Ramos (cell line): ENCODE measurements around the gene PUSL1.
"Not testable (repeated sequence)": the region's sequence is repeated elsewhere in the genome, so short reads cannot be mapped to it uniquely, and the experiment has no call there.

Experiments used
- in situ Hi-C: fragments of 300-500 bp; cut with MboI; formaldehyde crosslinking; loops from one replicate; pipeline ENCODE4 v1.14.3; 2022; ENCODE audit warnings: low sequenced_read_pairs; ENCODE audit not compliant: unreplicated experiment

PUSL1 gene

DNA sequence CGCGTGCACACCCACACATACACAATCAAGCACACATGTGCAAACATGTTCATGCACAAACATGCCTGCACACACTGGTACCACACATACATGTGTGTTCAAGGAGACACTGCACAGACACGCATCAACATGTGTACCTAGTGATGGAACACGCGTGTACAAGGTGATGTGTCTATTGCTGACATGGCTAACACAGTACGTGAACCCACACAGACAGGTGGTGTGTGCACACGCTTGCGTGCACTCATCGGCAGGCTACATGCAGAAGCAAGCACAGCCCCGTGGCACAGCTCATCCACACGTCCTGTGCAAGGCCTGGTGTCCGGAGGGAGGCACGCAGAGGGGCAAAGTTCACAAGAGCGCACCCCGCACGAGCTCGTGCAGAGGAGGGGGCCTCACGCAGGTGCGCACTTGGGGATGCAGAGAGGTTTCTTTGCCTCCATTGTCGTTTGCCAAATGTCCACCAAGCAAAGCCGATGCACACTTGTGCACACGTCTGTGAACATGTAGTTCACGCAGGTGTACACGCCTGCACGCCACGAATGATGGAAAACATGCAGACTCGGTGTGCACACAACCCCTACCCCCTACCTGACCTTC, 1.6 kb upstream of the PUSL1 start:
- in situ Hi-C loops = no loop called here

DNA sequence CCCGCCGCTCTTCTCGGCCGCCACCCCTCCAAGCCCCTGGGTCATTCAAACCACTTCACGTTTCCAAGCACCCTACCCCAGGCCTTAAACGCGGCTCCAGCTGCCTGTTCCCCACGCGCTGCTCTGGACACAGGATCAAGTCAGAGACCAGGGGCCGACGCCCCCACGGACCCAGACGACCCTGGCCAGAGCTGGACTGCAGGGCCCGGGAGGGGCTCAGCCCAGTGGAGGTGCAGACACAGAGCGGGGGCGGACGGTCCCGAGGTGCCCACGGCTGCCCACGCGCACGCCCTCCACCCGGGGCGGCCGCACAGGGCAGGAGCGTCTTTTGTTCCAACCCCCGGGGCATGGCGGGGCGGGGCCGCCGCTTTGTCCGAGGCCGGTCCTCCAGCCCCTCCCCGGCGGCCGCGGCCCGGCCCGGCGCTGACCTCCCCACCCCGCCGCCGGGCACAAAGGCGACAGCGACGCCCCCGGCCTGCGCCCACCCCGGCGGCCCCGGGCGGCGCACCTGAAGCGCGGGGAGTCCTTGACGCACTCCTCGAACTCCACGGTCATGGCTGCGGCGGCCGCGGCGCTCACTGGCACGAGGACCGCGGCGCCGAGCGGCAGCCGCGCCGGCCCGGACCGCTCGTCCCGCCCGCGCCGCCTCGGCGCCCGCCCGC, 1.0 kb upstream of the PUSL1 start:
- in situ Hi-C loops = no loop called here

DNA sequence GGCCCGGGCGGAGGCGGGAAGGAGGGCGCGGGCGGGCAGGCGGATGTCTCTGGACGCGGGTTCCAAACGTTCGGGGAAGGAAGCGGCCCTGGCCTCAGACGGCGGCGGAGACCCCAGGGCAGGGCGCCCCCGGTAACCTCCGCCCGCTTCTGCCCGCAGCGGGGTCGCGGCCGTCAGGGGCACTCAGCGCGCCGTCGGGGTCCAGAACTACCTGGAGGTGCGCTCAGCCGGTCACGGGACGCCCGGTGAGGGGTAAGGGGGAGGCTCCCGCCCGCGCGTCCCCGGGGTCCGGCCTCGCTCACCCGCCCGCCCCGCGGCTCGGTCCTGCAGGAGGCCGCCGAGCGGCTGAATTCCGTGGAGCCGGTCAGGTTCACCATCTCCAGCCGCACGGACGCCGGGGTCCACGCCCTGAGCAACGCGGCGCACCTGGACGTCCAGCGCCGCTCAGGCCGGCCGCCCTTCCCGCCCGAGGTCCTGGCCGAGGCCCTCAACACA, 406 bp downstream of the PUSL1 start:
- in situ Hi-C loops = no loop called here

DNA sequence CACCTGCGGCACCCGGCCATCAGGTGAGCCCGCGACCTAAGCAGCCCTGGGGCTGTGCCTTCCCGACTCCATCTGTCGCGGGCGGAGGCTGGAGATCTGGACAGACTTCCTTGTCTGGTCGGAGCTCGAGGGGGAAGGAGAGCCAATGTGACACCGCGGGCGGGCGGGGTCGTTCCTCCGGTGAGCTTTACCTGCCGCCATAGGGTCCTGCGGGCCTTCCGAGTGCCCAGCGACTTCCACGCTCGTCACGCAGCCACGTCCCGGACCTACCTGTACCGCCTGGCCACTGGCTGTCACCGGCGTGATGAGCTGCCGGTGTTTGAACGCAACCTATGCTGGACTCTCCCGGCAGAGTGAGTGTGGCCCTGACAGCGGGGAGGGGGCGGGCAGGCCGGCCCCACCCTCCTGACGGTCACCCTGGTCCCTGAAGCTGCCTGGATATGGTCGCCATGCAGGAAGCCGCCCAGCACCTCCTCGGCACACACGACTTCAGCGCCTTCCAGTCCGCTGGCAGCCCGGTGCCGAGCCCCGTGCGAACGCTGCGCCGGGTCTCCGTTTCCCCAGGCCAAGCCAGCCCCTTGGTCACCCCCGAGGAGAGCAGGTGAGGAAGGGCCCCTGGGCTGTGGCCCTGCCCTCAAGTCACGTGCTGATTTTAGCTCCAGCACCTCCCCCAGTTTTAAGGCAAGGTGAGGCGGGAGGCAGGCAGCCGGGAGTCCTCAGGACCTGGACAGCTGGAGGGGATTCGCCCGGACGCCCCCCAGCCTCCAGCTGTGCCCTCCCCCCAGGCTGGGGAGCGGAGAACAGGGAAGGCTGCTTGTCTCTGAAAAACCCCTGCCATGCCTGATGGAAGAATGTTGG, 1.1 kb downstream of the PUSL1 start:
- in situ Hi-C loops = no loop called here

DNA sequence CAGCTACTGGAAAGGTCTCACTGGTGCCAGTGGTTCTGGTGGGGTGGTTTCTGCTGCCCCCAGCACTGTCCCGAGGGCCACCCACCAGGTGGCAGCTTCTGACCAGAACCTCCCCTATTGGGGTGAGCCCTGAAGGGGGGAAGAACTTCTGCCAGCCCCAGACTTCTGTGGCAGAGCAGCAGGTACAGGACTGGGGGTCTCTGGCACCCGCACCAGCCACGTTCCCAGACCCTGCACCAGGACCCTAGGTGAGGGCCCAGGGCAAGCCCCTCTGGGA, 1.6 kb downstream of the PUSL1 start:
- in situ Hi-C loops = no loop called here

DNA sequence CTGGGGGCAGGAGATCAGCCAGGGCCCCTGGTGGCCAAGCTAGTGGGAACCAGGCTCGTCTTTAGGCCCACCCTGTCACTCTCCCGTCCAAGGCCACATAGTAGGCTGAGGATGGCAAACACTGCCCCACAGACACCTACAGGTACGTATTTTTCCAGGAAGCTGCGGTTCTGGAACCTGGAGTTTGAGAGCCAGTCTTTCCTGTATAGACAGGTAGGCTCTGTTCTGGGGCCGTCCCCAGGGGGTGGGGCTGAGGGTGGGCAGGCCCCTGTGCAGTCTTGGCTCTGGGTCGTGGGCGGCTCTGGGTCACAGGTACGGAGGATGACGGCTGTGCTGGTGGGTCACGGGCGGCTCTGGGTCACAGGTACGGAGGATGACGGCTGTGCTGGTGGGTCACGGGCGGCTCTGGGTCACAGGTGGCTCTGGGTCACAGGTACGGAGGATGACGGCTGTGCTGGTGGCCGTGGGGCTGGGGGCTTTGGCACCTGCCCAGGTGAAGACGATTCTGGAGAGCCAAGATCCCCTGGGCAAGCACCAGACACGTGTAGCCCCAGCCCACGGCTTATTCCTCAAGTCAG, 2.2 kb downstream of the PUSL1 start:
- in situ Hi-C loops = no loop called here

DNA sequence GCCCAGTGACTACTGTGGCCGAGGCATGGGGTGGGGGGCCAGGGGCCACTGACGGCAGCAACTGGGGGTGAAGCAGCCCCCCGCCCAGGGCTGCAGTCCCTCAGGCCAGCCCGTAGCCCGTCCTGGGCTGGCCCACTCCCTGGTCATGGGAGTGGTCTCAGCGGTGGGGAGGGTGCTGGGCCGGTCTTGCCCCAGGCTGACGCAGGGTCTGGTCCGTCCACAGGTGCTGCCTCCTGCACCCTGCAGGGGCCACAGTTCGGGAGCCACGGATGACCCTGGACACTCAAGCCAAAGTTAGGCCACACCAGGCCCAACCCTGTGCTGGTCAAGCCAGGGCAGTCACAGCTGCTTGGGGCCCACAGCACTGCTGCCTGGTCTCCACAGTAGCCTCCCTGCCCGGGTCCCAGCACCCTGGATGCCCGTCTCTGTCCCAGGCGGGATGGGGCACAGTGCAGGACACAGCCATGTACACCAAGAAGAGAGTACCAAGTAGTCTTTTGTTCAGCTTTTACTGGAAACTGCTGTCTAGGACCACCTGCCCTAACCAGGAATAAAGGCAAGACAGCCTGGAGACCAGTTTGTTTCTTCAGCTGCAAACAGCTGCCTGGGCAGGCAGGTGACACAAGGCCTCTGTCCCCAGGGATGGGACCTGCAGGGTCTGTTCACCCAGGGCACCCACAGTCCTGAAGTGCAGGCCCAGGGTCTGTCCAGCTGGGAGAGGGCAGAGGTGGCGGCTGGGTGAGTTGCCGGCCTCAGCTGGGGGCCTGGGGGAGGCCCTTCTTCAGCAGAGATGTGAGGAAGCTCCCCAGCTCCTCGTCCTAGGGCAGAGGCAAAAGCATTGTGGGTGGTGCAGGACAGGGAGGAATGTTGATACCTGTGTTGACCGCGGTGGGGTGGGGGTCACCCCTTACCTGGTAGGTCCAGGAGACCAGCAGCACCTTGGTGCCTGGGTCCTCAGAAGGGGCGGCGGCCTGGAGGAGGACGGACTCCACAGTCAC, 3.0 kb downstream of the PUSL1 start:
- in situ Hi-C loops = no loop called here

DNA sequence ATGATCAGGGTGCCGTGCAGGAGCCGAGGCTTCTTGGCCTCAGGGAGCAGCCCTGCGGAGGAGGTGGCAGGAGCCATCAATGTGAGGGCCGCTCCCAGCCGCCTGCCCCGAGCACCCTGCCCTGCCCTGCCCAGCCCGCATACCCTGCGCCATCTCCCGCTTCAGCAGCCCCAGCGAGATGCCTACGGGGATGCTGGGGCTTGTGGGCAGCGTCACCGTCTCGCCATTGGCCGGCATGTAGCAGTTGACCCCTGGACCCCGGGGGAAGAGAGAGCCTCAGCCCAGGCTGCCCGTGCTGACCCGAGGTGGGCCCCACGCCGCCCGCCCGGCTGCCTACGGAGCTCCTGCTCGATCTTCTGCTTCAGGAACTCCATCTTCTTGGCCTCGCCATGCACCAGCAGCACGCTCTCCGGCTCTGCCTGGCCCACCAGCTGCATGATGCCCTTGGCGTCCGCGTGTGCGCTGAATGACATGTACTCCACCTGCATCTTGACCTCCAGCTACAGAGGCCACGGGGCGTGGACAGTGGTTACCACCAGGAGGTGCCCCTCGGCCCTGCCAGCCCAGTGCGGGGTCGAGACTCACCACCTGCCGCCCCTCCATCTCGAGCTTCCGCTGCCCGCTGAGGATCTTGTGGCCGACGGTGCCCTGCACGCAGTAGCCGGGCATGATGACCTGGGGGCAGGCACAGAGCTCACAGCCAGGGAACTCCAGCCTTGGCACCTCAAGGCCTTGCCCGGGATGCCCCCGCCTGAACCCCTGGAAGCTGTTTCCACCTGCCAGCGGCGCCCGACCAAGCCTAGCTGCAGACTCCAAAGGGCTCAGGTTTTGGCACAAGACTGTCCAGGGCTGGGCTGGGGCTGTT, 4.3 kb downstream of the PUSL1 start:
- in situ Hi-C loops = no loop called here

DNA sequence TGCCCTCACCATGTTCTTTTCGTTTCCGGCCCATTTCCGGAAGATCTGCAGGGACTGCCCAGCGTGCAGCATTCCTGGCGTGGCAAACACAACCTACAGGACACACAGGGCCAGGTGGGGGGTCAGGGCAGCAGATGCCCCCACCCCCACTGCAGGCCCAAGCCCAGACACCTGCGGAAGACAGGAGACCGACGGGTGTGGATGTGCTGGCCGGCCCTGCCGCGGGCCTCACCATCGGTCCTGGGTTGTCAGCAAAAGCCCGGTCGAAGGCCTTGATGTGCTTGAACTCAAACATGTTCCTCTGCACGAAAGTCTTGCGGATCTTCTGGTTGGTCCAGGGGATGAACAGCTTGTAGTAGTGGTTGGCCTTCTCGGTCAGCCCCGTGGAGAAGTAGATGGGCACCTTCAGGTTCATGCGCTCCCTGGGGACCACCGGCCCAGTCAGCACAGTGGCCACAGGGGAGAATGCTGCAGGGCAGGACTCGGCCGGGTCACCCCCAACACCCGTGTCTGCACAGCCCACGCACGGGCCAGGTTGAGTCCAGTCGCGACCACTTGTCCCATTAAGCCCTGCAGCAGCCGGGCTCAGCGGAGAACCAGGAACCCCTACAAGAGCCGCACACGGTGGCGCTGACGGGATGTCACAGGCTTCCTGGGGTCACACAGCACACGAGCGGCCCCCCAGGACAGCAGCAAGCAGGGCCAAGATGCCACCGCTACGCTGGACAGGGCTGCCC, 5.3 kb downstream of the PUSL1 start:
- in situ Hi-C loops = no loop called here

DNA sequence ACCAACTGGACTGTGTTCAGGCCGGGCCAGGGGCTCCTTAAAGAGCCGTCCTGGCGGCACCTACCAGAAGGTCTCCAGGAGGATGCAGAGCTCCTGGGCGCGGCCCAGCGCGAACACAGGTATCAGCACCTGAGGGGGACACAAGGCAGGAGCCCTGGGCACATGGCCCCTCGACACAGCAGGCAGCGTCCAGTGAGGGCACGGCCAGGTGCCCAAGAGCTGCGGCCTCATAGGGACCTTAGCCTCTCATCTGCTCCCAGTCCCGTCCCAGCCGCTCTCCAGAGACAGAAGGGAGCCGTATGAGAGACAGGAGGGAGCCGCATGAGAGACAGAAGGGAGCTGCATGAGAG, 5.8 kb downstream of the PUSL1 start:
- in situ Hi-C loops = no loop called here

DNA sequence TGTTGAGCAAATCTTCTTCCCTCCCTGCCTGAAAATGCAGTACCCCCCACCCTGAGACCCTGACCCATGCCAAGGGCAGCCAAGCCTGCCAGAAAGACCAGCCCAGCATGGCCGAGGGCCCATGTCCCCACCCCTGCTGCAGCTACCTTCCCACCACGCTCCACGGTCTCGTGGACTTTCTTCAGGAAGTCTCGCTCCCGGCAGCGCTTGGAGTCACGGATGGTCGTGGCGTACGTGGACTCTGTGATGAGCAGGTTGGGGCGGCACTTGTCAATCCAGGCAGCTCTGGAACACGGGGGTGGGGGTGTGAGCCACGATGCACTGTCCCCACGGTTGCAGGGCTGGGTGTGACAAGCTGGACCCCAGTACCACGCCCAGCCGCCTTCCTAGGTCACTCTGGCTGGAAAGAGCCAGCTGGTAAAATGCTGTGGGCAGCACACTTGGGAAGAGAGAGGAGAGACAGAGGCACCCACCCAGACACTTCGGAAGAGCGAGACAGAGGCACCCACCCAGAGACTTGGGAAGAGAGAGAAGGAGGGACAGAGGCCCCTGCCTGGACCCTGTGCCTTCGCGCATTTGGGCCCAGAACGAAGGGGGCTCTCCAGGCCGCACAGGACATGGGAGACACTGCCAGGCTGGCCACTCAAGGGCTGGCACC, 6.4 kb downstream of the PUSL1 start:
- in situ Hi-C loops = no loop called here

DNA sequence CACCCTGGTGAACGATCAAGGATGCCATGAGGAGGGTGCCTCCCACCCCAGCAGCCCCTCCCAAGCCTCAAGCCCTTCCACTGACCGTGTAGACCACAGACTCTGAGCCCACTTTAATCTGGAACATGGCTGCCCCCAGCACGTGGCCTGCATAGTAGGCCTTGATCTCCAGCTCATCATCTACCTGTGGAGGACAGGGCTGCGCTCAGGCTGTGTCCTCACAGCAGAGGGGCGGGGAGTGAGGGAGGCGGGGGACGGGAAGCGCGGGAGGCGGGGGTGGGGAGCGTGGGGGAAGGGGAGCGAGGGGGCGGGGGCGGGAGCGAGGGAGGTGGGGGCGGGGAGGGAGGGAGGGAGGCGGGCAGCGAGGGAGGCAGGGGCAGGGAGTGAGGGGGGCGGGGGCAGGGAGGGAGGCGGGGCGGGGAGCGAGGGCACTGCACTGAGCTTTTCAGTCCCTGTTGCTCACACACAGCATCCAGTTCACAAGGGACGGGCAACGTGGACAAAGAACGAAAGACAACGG, 7.1 kb downstream of the PUSL1 start:
- in situ Hi-C loops = no loop called here

DNA sequence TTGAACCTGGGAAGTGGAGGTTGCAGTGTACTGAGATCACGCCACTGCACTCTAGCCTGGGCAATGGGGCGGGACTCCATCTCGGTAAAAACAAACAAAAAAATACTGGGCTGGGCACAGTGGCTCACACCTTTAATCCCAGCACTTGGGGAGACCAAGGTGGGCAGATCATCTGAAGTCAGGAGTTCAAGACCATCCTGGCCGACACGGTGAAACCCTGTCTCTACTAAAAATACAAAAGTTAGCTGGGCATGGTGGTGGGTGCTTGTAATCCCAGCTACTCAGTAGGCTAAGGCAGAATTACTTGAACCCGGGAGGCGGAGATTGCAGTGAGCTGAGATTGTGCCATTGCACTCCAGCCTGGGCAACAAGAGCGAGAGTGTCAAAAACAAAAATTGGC, 7.8 kb downstream of the PUSL1 start:
- in situ Hi-C loops = not testable (repeated sequence)

DNA sequence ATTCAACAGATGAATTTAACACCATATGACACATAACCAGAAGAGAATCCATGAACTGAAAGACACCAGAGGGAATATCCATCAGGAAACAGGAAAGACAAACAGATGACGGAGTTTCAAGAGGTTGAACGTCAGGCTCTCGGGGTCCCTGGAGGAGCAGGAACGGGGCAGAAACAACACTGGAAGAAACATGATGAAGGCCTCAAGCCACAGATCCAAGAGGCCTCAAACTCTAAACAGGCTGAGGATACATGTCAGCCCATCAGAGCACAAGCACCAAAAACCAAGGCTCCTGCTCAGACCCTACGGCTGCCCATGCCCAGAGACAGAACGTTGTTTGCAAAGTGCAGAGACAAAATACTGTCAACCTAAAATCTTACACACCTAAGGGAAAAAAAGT, 9.0 kb downstream of the PUSL1 start:
- in situ Hi-C loops = no loop called here

DNA sequence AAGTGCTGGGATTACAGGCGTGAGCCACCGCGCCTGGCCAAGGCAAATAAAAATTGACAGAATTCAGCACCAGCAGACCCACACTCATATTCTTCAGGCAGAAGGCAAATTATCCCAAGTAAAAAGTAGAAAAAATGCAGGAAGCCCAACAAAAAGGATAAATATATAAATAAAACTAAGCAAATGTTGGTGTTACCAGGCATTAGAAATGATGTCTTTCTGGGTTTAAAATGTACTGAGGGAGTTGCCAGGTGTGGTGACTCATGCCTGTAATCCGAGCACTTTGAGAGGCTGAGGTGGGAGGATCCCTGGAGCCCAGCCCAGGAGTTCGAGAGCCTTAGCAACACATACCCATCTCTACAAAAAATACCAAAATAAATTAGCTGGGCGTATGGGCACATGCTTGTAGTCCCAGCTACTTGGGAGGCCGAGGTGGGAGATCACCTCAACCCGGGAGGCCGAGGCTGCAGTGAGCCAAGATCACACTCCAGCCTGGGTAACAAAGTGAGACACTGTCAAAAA, 9.8 kb downstream of the PUSL1 start:
- in situ Hi-C loops = no loop called here

DNA sequence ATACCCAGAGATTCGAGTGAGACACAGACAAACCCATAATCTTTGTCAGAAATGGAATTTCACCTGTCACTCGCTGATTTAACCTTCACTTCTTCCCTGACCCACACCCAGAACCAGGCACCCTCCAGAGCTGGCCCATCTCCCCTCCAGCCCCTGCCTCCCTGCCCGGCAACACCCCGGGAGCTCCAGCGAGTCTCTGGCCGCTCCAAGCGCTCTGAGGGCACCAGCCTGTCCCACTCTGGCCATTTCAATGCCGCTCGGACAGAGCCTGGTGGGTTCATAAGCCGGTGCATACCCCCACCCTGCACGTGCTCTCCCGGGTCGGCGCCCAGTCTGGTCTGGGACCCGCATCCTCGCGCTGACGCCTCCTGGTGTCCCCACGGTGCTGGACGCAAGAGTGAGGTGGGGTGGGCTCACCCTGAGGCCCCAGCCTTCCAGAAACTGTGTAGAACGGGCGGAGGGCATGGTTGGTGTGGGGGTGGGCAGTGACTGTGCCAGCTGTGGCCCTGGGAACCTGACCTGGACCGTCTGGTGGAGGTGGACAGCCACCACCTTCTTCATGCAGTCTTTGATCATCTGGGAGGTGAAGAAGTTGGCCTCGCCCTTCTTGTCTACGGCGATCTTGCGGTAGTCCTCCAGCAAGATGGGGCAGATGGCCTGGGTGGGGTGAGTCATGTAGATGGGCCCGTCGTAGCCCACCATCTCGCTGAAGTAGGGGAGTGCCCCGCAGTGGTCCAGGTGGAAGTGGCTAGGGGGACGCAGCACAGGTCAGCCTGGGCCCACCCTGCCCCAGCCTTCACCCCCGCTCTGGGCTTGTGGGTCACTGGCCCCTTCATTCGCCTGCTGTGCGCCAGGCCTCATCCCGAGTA, 10.6 kb downstream of the PUSL1 start:
- in situ Hi-C loops = no loop called here

DNA sequence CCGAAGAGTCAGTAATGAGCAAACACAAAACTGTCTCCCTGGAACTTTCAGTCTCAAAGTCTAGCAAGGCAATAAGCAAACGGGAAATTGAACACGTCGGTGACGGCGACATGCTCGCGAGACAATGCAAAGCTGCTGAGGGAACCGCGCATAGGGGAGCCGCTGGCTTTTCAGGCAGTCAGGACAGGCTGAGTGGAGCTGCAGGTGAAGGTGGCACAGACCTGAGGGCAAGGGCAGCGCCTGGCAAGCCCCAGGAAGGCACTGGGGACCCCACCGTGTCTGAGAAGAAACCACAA, 11.2 kb downstream of the PUSL1 start:
- in situ Hi-C loops = no loop called here
